ENCODE measurements around the gene KCTD16.
A peak's percentile ranks its signal among the peaks of the same experiment; 100 is the strongest.

The KCTD16 gene

DNA sequence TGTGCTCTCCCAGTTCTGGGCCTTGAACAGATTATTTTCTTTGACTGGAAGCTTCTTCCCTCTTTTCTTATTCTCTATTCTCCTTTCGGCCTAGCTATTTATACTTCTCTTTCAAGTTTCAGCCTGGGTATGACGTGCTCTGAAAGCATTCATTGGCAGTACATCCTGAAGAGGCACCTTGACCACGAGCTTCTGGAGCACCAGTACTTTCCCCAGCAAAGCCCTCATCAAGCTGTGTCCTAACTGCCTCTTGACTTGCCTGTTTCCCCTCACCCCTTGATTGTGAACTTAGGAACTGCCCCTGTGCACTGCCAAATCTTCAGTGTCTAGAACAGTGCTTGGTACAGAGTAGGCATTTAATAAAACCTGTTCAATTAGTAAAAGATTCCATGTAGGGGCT lies 154.9 kb downstream of the KCTD16 start:
- Histone ChIP-seq H2BK5ac (ENCODE audit: low read length) (no peak overlapping the region), H3K27ac (ENCODE audit: low read depth, low read length) (no peak overlapping the region), H3K79me1 (ENCODE audit: low read length) (no peaks in the 10 kb centered on the region), H3K4me1 (ENCODE audit: control insufficient read depth, low read depth, low read length) (no peaks in the 10 kb centered on the region), H3K27me3 (ENCODE audit: insufficient read depth, low read length, poor library complexity) (no peaks in the 10 kb centered on the region), H3K18ac (ENCODE audit: low read length) (no peak overlapping the region), H4K8ac (ENCODE audit: low read depth, low read length) (no peak overlapping the region), H3K79me2 (ENCODE audit: control insufficient read depth, insufficient read depth, low read length) (no peaks in the 10 kb centered on the region), H3K4me2 (ENCODE audit: low read length) (no peak overlapping the region), H2AK5ac (ENCODE audit: low read length) (no peak overlapping the region), H3K9ac (ENCODE audit: low read length) (no peak overlapping the region), H2BK120ac (ENCODE audit: low read depth, low read length) (no peak overlapping the region), H4K5ac (ENCODE audit: low read length) (no peak overlapping the region), H3K4me3 (ENCODE audit: low read length) (no peak overlapping the region), H2BK15ac (replicated peaks; ENCODE audit: low read depth) (no peak overlapping the region), H3K36me3 (ENCODE audit: control insufficient read depth, insufficient read depth, low read length) (no peaks in the 10 kb centered on the region), H3K56ac (ENCODE audit: low read length) (no peak overlapping the region), H3K4ac (ENCODE audit: low read depth, low read length) (no peak overlapping the region), H3K23ac (ENCODE audit: low read length) (no peak overlapping the region)
- no peak for DNase-seq
- WGBS (ENCODE audit: extremely low coverage, insufficient coverage, low lambda C conversion rate), result no CpG with 5 or more reads among the region's 3 CpGs

- no peak overlapping the region for H4K8ac ChIP-seq (ENCODE audit: low read depth, low read length)
- no CpG with 5 or more reads among the region's 2 CpGs for WGBS (ENCODE audit: extremely low coverage, insufficient coverage, low lambda C conversion rate)
Observed at GRCh38 chr5:144328494-144328893, 157.8 kb downstream of the KCTD16 start.

GRCh38 chr5:144328980-144329379 lies 158.3 kb downstream of the KCTD16 start:
- H3K79me2 ChIP-seq (ENCODE audit: control insufficient read depth, insufficient read depth, low read length), result no peaks in the 10 kb centered on the region
- H2BK120ac ChIP-seq (ENCODE audit: low read depth, low read length), result no peak overlapping the region
- H3K36me3 ChIP-seq (ENCODE audit: control insufficient read depth, insufficient read depth, low read length), result no peaks in the 10 kb centered on the region
- no peak overlapping the region for H2AK5ac ChIP-seq (ENCODE audit: low read length)
- no peaks in the 10 kb centered on the region for H3K27me3 ChIP-seq (ENCODE audit: insufficient read depth, low read length, poor library complexity)
- no peak for DNase-seq
- H3K23ac ChIP-seq (ENCODE audit: low read length), result no peak overlapping the region
- no peak overlapping the region for H2BK15ac ChIP-seq (replicated peaks; ENCODE audit: low read depth)
- no peak overlapping the region for H3K4me3 ChIP-seq (ENCODE audit: low read length)
- no peak overlapping the region for H3K18ac ChIP-seq (ENCODE audit: low read length)
- H3K27ac ChIP-seq (ENCODE audit: low read depth, low read length), result no peak overlapping the region
- no peak overlapping the region for H3K9ac ChIP-seq (ENCODE audit: low read length)
- no peaks in the 10 kb centered on the region for H3K79me1 ChIP-seq (ENCODE audit: low read length)
- no peak overlapping the region for H2BK5ac ChIP-seq (ENCODE audit: low read length)
- H3K4me2 ChIP-seq (ENCODE audit: low read length), result no peak overlapping the region
- no peak overlapping the region for H4K8ac ChIP-seq (ENCODE audit: low read depth, low read length)
- no peak overlapping the region for H4K5ac ChIP-seq (ENCODE audit: low read length)
- H3K4me1 ChIP-seq (ENCODE audit: control insufficient read depth, low read depth, low read length), result no peaks in the 10 kb centered on the region
- H3K56ac ChIP-seq (ENCODE audit: low read length), result no peak overlapping the region
- no peak overlapping the region for H3K4ac ChIP-seq (ENCODE audit: low read depth, low read length)

More at GRCh38 chr5:144328494-144328893, 157.8 kb downstream of the KCTD16 start:
- Histone ChIP-seq H2BK120ac (ENCODE audit: low read depth, low read length) (no peak overlapping the region), H3K56ac (ENCODE audit: low read length) (no peak overlapping the region), H4K5ac (ENCODE audit: low read length) (no peak overlapping the region), H3K23ac (ENCODE audit: low read length) (no peak overlapping the region), H3K36me3 (ENCODE audit: control insufficient read depth, insufficient read depth, low read length) (no peaks in the 10 kb centered on the region), H3K4me3 (ENCODE audit: low read length) (no peak overlapping the region), H3K79me1 (ENCODE audit: low read length) (no peaks in the 10 kb centered on the region), H2BK15ac (replicated peaks; ENCODE audit: low read depth) (no peak overlapping the region), H2BK5ac (ENCODE audit: low read length) (no peak overlapping the region), H3K9ac (ENCODE audit: low read length) (no peak overlapping the region), H3K4me1 (ENCODE audit: control insufficient read depth, low read depth, low read length) (no peaks in the 10 kb centered on the region), H3K27ac (ENCODE audit: low read depth, low read length) (no peak overlapping the region), H3K18ac (ENCODE audit: low read length) (no peak overlapping the region), H3K27me3 (ENCODE audit: insufficient read depth, low read length, poor library complexity) (no peaks in the 10 kb centered on the region), H3K4ac (ENCODE audit: low read depth, low read length) (no peak overlapping the region), H3K79me2 (ENCODE audit: control insufficient read depth, insufficient read depth, low read length) (no peaks in the 10 kb centered on the region), H3K4me2 (ENCODE audit: low read length) (no peak overlapping the region), H2AK5ac (ENCODE audit: low read length) (no peak overlapping the region)
- no peak for DNase-seq

DNA sequence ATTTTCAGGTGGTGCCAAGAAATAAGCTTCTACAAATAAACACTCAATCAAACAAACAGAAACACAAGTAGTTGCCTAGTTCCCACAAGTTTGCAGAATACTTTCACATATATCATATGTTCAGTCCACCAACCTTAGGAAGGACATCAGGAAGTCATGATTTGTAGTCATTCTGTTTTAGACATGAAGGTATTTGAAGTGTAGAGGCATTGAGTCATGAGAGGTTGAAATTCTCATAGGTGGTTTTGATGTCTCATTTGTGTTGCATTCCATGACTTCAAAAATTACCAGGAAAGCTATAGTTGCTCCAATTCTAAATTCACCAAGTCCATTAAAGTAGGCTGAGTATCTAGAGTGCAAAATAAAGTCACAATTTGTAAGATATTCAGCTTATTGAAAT lies 159.0 kb downstream of the KCTD16 start:
- H2BK15ac ChIP-seq (replicated peaks; ENCODE audit: low read depth), result no peak overlapping the region
- H2BK120ac ChIP-seq (ENCODE audit: low read depth, low read length), result no peak overlapping the region
- no peaks in the 10 kb centered on the region for H3K79me2 ChIP-seq (ENCODE audit: control insufficient read depth, insufficient read depth, low read length)
- H4K5ac ChIP-seq (ENCODE audit: low read length), result no peak overlapping the region
- H3K18ac ChIP-seq (ENCODE audit: low read length), result no peak overlapping the region
- H3K9ac ChIP-seq (ENCODE audit: low read length), result no peak overlapping the region
- no peak overlapping the region for H3K56ac ChIP-seq (ENCODE audit: low read length)
- H3K4ac ChIP-seq (ENCODE audit: low read depth, low read length), result no peak overlapping the region
- H3K4me1 ChIP-seq (ENCODE audit: control insufficient read depth, low read depth, low read length), result no peaks in the 10 kb centered on the region
- H2AK5ac ChIP-seq (ENCODE audit: low read length), result no peak overlapping the region
- H3K27ac ChIP-seq (ENCODE audit: low read depth, low read length), result no peak overlapping the region
- H2BK5ac ChIP-seq (ENCODE audit: low read length), result no peak overlapping the region
- H3K4me3 ChIP-seq (ENCODE audit: low read length), result no peak overlapping the region
- no peaks in the 10 kb centered on the region for H3K36me3 ChIP-seq (ENCODE audit: control insufficient read depth, insufficient read depth, low read length)
- no peak overlapping the region for H3K23ac ChIP-seq (ENCODE audit: low read length)
- no peak for DNase-seq
- no peaks in the 10 kb centered on the region for H3K79me1 ChIP-seq (ENCODE audit: low read length)
- H3K27me3 ChIP-seq (ENCODE audit: insufficient read depth, low read length, poor library complexity), result no peaks in the 10 kb centered on the region
- H3K4me2 ChIP-seq (ENCODE audit: low read length), result no peak overlapping the region
- no peak overlapping the region for H4K8ac ChIP-seq (ENCODE audit: low read depth, low read length)

DNA sequence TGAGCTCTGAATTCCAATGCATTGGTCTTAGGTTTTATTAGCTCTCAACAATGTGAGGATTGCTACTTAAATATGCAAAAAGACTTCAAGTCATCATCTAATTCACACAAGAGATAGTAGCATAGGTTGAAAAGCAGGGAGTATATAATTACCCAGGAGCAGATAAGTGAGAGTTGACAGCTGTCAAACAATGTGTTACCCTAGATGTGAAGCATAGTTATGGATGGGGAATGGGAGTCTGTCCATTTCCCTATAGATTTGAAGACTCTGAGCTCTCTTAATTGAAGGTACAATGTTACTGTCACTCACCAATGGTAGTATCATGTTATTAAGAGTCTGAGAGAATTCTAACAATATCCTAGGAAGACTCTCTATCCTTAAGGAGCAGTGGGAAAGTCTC lies 160.7 kb downstream of the KCTD16 start:
- H3K23ac ChIP-seq (ENCODE audit: low read length), result no peak overlapping the region
- no peak overlapping the region for H4K8ac ChIP-seq (ENCODE audit: low read depth, low read length)
- no peak overlapping the region for H3K4me2 ChIP-seq (ENCODE audit: low read length)
- H3K4ac ChIP-seq (ENCODE audit: low read depth, low read length), result no peak overlapping the region
- H3K56ac ChIP-seq (ENCODE audit: low read length), result no peak overlapping the region
- H2AK5ac ChIP-seq (ENCODE audit: low read length), result no peak overlapping the region
- no peak overlapping the region for H2BK15ac ChIP-seq (replicated peaks; ENCODE audit: low read depth)
- H4K5ac ChIP-seq (ENCODE audit: low read length), result no peak overlapping the region
- no peaks in the 10 kb centered on the region for H3K4me1 ChIP-seq (ENCODE audit: control insufficient read depth, low read depth, low read length)
- no peak overlapping the region for H3K27ac ChIP-seq (ENCODE audit: low read depth, low read length)
- H3K36me3 ChIP-seq (ENCODE audit: control insufficient read depth, insufficient read depth, low read length), result no peaks in the 10 kb centered on the region
- H3K9ac ChIP-seq (ENCODE audit: low read length), result no peak overlapping the region
- DNase-seq, result no peak
- H3K18ac ChIP-seq (ENCODE audit: low read length), result no peak overlapping the region
- no peaks in the 10 kb centered on the region for H3K79me2 ChIP-seq (ENCODE audit: control insufficient read depth, insufficient read depth, low read length)
- H3K4me3 ChIP-seq (ENCODE audit: low read length), result no peak overlapping the region
- no peak overlapping the region for H2BK120ac ChIP-seq (ENCODE audit: low read depth, low read length)
- H3K27me3 ChIP-seq (ENCODE audit: insufficient read depth, low read length, poor library complexity), result no peaks in the 10 kb centered on the region
- no peaks in the 10 kb centered on the region for H3K79me1 ChIP-seq (ENCODE audit: low read length)
- H2BK5ac ChIP-seq (ENCODE audit: low read length), result no peak overlapping the region

DNA sequence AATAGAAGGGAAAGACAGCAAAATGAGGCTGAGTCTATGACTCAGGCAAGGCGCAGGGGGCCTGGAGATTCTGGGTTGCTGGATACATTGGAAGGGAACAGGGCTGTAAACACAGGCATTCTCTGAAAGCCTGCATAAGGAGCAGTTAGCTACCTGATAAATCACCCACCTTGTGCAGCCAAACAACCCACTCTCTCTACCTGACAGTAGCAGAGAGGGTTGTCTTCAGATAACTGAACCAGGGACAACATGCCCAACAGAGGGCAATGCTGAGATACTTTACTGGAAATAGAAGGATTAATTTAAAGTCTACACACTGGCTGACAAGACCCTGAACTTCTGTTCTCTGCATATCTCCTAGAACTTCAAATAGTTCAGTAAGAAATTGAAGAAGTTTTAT lies 161.6 kb downstream of the KCTD16 start:
- DNase-seq, result peak; percentile 66
- Histone ChIP-seq H3K4me1 (ENCODE audit: control insufficient read depth, low read depth, low read length) (no peaks in the 10 kb centered on the region), H3K9ac (ENCODE audit: low read length) (no peak overlapping the region), H3K4ac (ENCODE audit: low read depth, low read length) (no peak overlapping the region), H3K23ac (ENCODE audit: low read length) (no peak overlapping the region), H3K27me3 (ENCODE audit: insufficient read depth, low read length, poor library complexity) (no peaks in the 10 kb centered on the region), H3K79me1 (ENCODE audit: low read length) (no peaks in the 10 kb centered on the region), H2BK15ac (replicated peaks; ENCODE audit: low read depth) (no peak overlapping the region), H4K5ac (ENCODE audit: low read length) (no peak overlapping the region), H3K56ac (ENCODE audit: low read length) (no peak overlapping the region), H3K27ac (ENCODE audit: low read depth, low read length) (no peak overlapping the region), H2BK5ac (ENCODE audit: low read length) (no peak overlapping the region), H2AK5ac (ENCODE audit: low read length) (no peak overlapping the region), H3K4me2 (ENCODE audit: low read length) (no peak overlapping the region), H3K18ac (ENCODE audit: low read length) (no peak overlapping the region), H3K36me3 (ENCODE audit: control insufficient read depth, insufficient read depth, low read length) (no peaks in the 10 kb centered on the region), H2BK120ac (ENCODE audit: low read depth, low read length) (no peak overlapping the region), H3K4me3 (ENCODE audit: low read length) (no peak overlapping the region), H4K8ac (ENCODE audit: low read depth, low read length) (no peak overlapping the region), H3K79me2 (ENCODE audit: control insufficient read depth, insufficient read depth, low read length) (no peaks in the 10 kb centered on the region)
- WGBS (ENCODE audit: extremely low coverage, insufficient coverage, low lambda C conversion rate), result no CpG with 5 or more reads among the region's 1 CpG

Data from mesendoderm (in vitro differentiated cells).